DOHH2 (cell line): ENCODE measurements around the gene PPL.

ENCODE experiments used
- H3F3A ChIP-seq: fragments of 200-600 bp; sonication (generic), shearing (Covaris generic); 2 replicates; pipeline ENCODE4 v1.6.0; 2016; ENCODE audit warnings: antibody characterized with exemption, mild to moderate bottlenecking; ENCODE audit not compliant: control insufficient read depth, insufficient read depth
- H3K27ac ChIP-seq: fragments of 200-600 bp; sonication (generic); 2 replicates; pipeline ENCODE4 v1.5.1; 2014; ENCODE audit warnings: low read depth, mild to moderate bottlenecking, low read length, moderate library complexity
- H3K27me3 ChIP-seq: fragments of 200-600 bp; sonication (generic); 2 replicates; pipeline ENCODE4 v1.6.1; 2014; ENCODE audit warnings: mild to moderate bottlenecking, low read length, mixed read lengths; ENCODE audit not compliant: control insufficient read depth
- H3K36me3 ChIP-seq: fragments of 200-600 bp; sonication (generic); 2 replicates; pipeline ENCODE4 v1.6.1; 2014; ENCODE audit warnings: mild to moderate bottlenecking, low read length, moderate library complexity, mixed read lengths; ENCODE audit not compliant: control insufficient read depth
- H3K4me1 ChIP-seq: fragments of 200-600 bp; sonication (generic); 2 replicates; pipeline ENCODE4 v1.6.1; 2014; ENCODE audit warnings: mild to moderate bottlenecking, low read length, mixed read lengths; ENCODE audit not compliant: control insufficient read depth
- H3K4me2 ChIP-seq: fragments of 200-600 bp; sonication (generic); 2 replicates; pipeline ENCODE4 v1.6.0; 2014; ENCODE audit warnings: mild to moderate bottlenecking, low read length, moderate library complexity
- H3K4me3 ChIP-seq: fragments of 200-600 bp; sonication (generic); 2 replicates; pipeline ENCODE4 v1.5.1; 2014; ENCODE audit warnings: mild to moderate bottlenecking, low read length, mixed read lengths
- H3K79me2 ChIP-seq: fragments of 200-600 bp; sonication (generic); 2 replicates; pipeline ENCODE4 v1.6.1; 2014; ENCODE audit warnings: mild to moderate bottlenecking, low read length, mixed read lengths; ENCODE audit not compliant: control insufficient read depth
- H3K9me2 ChIP-seq: fragments of 200-600 bp; sonication (generic); replicated peaks from 2 replicates; pipeline ENCODE4 v1.6.1; 2014; ENCODE audit warnings: mild to moderate bottlenecking, low read length, mixed read lengths; ENCODE audit not compliant: control insufficient read depth
- H3K9me3 ChIP-seq: fragments of 200-600 bp; sonication (generic); 2 replicates; pipeline ENCODE4 v1.6.1; 2014; ENCODE audit warnings: antibody characterized with exemption, low read length, mixed read lengths; ENCODE audit not compliant: control insufficient read depth, insufficient read depth
- H4K20me1 ChIP-seq: fragments of 200-600 bp; sonication (generic); 2 replicates; pipeline ENCODE4 v1.6.0; 2014; ENCODE audit warnings: low read depth, mild to moderate bottlenecking, antibody characterized with exemption, low read length, moderate library complexity; ENCODE audit not compliant: control insufficient read depth, insufficient read depth
- CTCF ChIP-seq: fragments of 200-600 bp; sonication (generic); IDR thresholded peaks from one replicate; pipeline ENCODE4 v1.5.1; 2014; ENCODE audit warnings: antibody characterized with exemption, mild to moderate bottlenecking, low read depth, low read length; ENCODE audit not compliant: poor library complexity, severe bottlenecking
- EZH2phosphoT487 ChIP-seq: fragments of 200-600 bp; sonication (generic); IDR thresholded peaks from 2 replicates; pipeline ENCODE4 v1.6.1; 2017; ENCODE audit warnings: borderline replicate concordance, mild to moderate bottlenecking, antibody characterized with exemption, low read length, moderate library complexity, mixed read lengths

PPL gene

GRCh38 chr16:4869147-4869805, 67.7 kb downstream of the PPL start:
- Histone ChIP-seq H3K9me2 (no peaks in the 10 kb centered on the region), H3F3A (no peaks in the 10 kb centered on the region), H4K20me1 (peaks cover 4% of the 10 kb centered on the region; the same call in 1 of the 2 replicates)

GRCh38 chr16:4868535-4868934, 68.4 kb downstream of the PPL start:
- Histone ChIP-seq H3K36me3 (peaks cover 64% of the 10 kb centered on the region), H4K20me1 (peaks cover 4% of the 10 kb centered on the region; the same call in 1 of the 2 replicates), H3F3A (no peaks in the 10 kb centered on the region), H3K79me2 (peaks cover 62% of the 10 kb centered on the region), H3K9me2 (no peaks in the 10 kb centered on the region), H3K9me3 (no peaks in the 10 kb centered on the region), H3K4me1 (no peaks in the 10 kb centered on the region), H3K27ac (no peak overlapping the region), H3K27me3 (no peaks in the 10 kb centered on the region), H3K4me3 (no peak overlapping the region), H3K4me2 (no peak overlapping the region)
- TF ChIP-seq CTCF (no peak), EZH2phosphoT487 (no peak)

More at GRCh38 chr16:4869147-4869805, 67.7 kb downstream of the PPL start:
- Histone ChIP-seq H3K27ac (no peak overlapping the region), H3K4me1 (no peaks in the 10 kb centered on the region), H3K4me3 (no peak overlapping the region), H3K36me3 (peaks cover 66% of the 10 kb centered on the region), H3K79me2 (peaks cover 55% of the 10 kb centered on the region), H3K9me3 (no peaks in the 10 kb centered on the region), H3K4me2 (no peak overlapping the region), H3K27me3 (no peaks in the 10 kb centered on the region)
- TF ChIP-seq CTCF = no peak
- TF ChIP-seq EZH2phosphoT487 = no peak

- Histone ChIP-seq H3K4me1 (no peaks in the 10 kb centered on the region), H4K20me1 (peaks cover 4% of the 10 kb centered on the region; the same call in 1 of the 2 replicates), H3K27me3 (no peaks in the 10 kb centered on the region), H3K4me3 (no peak overlapping the region), H3K36me3 (peaks cover 63% of the 10 kb centered on the region), H3F3A (no peaks in the 10 kb centered on the region), H3K27ac (no peak overlapping the region), H3K9me2 (no peaks in the 10 kb centered on the region), H3K4me2 (no peak overlapping the region), H3K9me3 (no peaks in the 10 kb centered on the region), H3K79me2 (peaks cover 67% of the 10 kb centered on the region)
- TF ChIP-seq EZH2phosphoT487 (no peak), CTCF (no peak)
Measured at GRCh38 chr16:4868026-4868425, 68.9 kb downstream of the PPL start.
